ENCODE data around the gene PRR22. TPM values are rescaled to one million over a fixed set of nuclear protein-coding genes. Genes with fewer than 3 reads are reported as not detected.

PRR22 gene
- total and polyA plus RNA-seq, 9 of the 15 experiments (the other 6 are each of a cell fraction or from before 2014, with no cell fraction given): 0.03 to 12.0 (median 2.0) TPM; not detected in 1

GRCh38 chr19:5814123-5814851, 29.7 kb upstream of the PRR22 start:
- no peaks in the 10 kb centered on the region for H3K9me3 ChIP-seq (replicated peaks; ENCODE audit: control insufficient read depth, insufficient read depth, low read depth, low read length)
- no peaks in the 10 kb centered on the region for H4K20me1 ChIP-seq (replicated peaks; ENCODE audit: control insufficient read depth, insufficient read depth, low read length)
- TF ChIP-seq STAT5B (CRISPR knock-in tag; IDR thresholded peaks at IDR 0.05): no peak
- H3K9me1 ChIP-seq (ENCODE audit: control insufficient read depth, insufficient read depth, low read length): no peaks in the 10 kb centered on the region
- ChIA-PET POLR2A (interaction anchor here (1.2 to 2.0 kb wide), 2 partner anchors 10 to 14 kb away, joined by 3 to 16 read pairs; no protein-coding TSS in a partner anchor), CTCF (ENCODE audit: low intra/inter-chr PET ratio) (no interaction called here)
- in situ Hi-C loops (cut with MboI): no loop called here
- no peak for FAIRE-seq
- H3K79me2 ChIP-seq (ENCODE audit: control insufficient read depth, insufficient read depth, low read length): no peaks in the 10 kb centered on the region
- DNase-seq (ENCODE audit: extremely low read depth in 1 of 4, low spot score in 3 of 4): no peak
- H3K27ac ChIP-seq (ENCODE audit: extremely low read depth, low read depth, low read length): no peak overlapping the region
- no peak overlapping the region for H3K9ac ChIP-seq (ENCODE audit: insufficient read depth in 1 of 2, low read depth in 2 of 2, low read length in 2 of 2)
- BruUV-seq (replicated peaks): no TSS peak
- no peak overlapping the region for H3K4me3 ChIP-seq
- intact Hi-C loops (cut with micrococcal nuclease): no loop called here
- no peak overlapping the region for H3K4me2 ChIP-seq (ENCODE audit: insufficient read depth, low read length)
- ATAC-seq: no peak
- peaks cover 0 to 4% of the 10 kb centered on the region in 2 experiments; a peak in 2 of 5 replicates for H3K4me1 ChIP-seq (replicated peaks in 1 of 2; ENCODE audit: control insufficient read depth in 2 of 2, insufficient read depth in 2 of 2, low read length in 2 of 2)
- H2AFZ ChIP-seq (ENCODE audit: low read depth, low read length): no peak overlapping the region
- no peaks in the 10 kb centered on the region for H3K27me3 ChIP-seq (ENCODE audit: control insufficient read depth in 2 of 2, insufficient read depth in 2 of 2, low read length in 2 of 2)
- no peaks in the 10 kb centered on the region for H3K36me3 ChIP-seq (ENCODE audit: control insufficient read depth, insufficient read depth, low read length)
- WGBS (ENCODE audit: insufficient coverage, low coverage, missing lambda C conversion rate): 32% methylated on average over 7 of the region's 9 CpGs

- Histone ChIP-seq H3K4me3 (no peak overlapping the region), H2AFZ (ENCODE audit: low read depth, low read length) (no peak overlapping the region), H3K4me1 (replicated peaks in 1 of 2; ENCODE audit: control insufficient read depth in 2 of 2, insufficient read depth in 2 of 2, low read length in 2 of 2) (peaks cover 0 to 14% of the 10 kb centered on the region in 2 experiments; a peak in 2 of 5 replicates), H4K20me1 (replicated peaks; ENCODE audit: control insufficient read depth, insufficient read depth, low read length) (no peaks in the 10 kb centered on the region), H3K27ac (ENCODE audit: extremely low read depth, low read depth, low read length) (no peak overlapping the region), H3K9ac (ENCODE audit: insufficient read depth in 1 of 2, low read depth in 2 of 2, low read length in 2 of 2) (no peak overlapping the region), H3K9me1 (ENCODE audit: control insufficient read depth, insufficient read depth, low read length) (no peaks in the 10 kb centered on the region), H3K27me3 (ENCODE audit: control insufficient read depth in 2 of 2, insufficient read depth in 2 of 2, low read length in 2 of 2) (no peaks in the 10 kb centered on the region), H3K4me2 (ENCODE audit: insufficient read depth, low read length) (no peak overlapping the region), H3K36me3 (ENCODE audit: control insufficient read depth, insufficient read depth, low read length) (no peaks in the 10 kb centered on the region), H3K79me2 (ENCODE audit: control insufficient read depth, insufficient read depth, low read length) (no peaks in the 10 kb centered on the region), H3K9me3 (replicated peaks; ENCODE audit: control insufficient read depth, insufficient read depth, low read depth, low read length) (no peaks in the 10 kb centered on the region)
- DNase-seq (ENCODE audit: extremely low read depth in 1 of 4, low spot score in 3 of 4) (no peak), FAIRE-seq (no peak), ATAC-seq (no peak)
- WGBS (ENCODE audit: insufficient coverage, low coverage, missing lambda C conversion rate): 75% methylated on average over 4 of the region's 4 CpGs
- intact Hi-C loops (cut with micrococcal nuclease): no loop called here
- ChIA-PET POLR2A (interaction anchor here (0.6 to 0.7 kb wide), 2 partner anchors 19 to 93 kb away, joined by 3 read pairs; no protein-coding TSS in a partner anchor), CTCF (ENCODE audit: low intra/inter-chr PET ratio) (no interaction called here)
- in situ Hi-C loops (cut with MboI): no loop called here
- no TSS peak for BruUV-seq (replicated peaks)
- TF ChIP-seq ZNF395 (CRISPR knock-in tag; IDR thresholded peaks at IDR 0.05) (no peak), HMGXB4 (CRISPR knock-in tag; IDR thresholded peaks at IDR 0.05) (no peak), SNAPC5 (CRISPR knock-in tag; IDR thresholded peaks at IDR 0.05) (no peak), ETV6 (IDR thresholded peaks at IDR 0.05; ENCODE audit: borderline replicate concordance in 1 of 2, low read depth in 2 of 2, low read length in 1 of 2) (no peak), ETV6 (CRISPR knock-in tag; IDR thresholded peaks at IDR 0.05; ENCODE audit: borderline replicate concordance) (no peak)
These were observed 26.6 kb upstream of the PRR22 start for GRCh38 chr19:5811117-5811516.

All from K562 (cell line).